ENCODE measurements around the gene TRIM46. TPM values are rescaled to one million over a fixed set of nuclear protein-coding genes. Genes with fewer than 3 reads are reported as not detected.
A peak's percentile ranks its signal among the peaks of the same experiment; 100 is the strongest.

TRIM46 gene
- total and polyA plus RNA-seq, 2 of the 13 experiments (the other 11 are each of a cell fraction or from before 2014, with no cell fraction given), result 0.04 to 0.09 TPM

GRCh38 chr1:155172732-155173477, 744 bp upstream of the TRIM46 start, which contains the start of gene KRTCAP2 (continued):
- TF ChIP-seq KDM4B (CRISPR knock-in tag; IDR thresholded peaks at IDR 0.05), result peak; percentile 49
- TF ChIP-seq ZNF382 (CRISPR knock-in tag; IDR thresholded peaks at IDR 0.05; ENCODE audit: borderline replicate concordance), result no peak
- TF ChIP-seq HNRNPH1 (optimal IDR thresholded peaks at IDR 0.05; ENCODE audit: low read depth, low read length), result no peak
- TF ChIP-seq NFAT5 (CRISPR knock-in tag; IDR thresholded peaks at IDR 0.05), result no peak
- TF ChIP-seq ZNF737 (CRISPR knock-in tag; IDR thresholded peaks at IDR 0.05; ENCODE audit: borderline replicate concordance), result no peak
- TF ChIP-seq, protein P1, sequence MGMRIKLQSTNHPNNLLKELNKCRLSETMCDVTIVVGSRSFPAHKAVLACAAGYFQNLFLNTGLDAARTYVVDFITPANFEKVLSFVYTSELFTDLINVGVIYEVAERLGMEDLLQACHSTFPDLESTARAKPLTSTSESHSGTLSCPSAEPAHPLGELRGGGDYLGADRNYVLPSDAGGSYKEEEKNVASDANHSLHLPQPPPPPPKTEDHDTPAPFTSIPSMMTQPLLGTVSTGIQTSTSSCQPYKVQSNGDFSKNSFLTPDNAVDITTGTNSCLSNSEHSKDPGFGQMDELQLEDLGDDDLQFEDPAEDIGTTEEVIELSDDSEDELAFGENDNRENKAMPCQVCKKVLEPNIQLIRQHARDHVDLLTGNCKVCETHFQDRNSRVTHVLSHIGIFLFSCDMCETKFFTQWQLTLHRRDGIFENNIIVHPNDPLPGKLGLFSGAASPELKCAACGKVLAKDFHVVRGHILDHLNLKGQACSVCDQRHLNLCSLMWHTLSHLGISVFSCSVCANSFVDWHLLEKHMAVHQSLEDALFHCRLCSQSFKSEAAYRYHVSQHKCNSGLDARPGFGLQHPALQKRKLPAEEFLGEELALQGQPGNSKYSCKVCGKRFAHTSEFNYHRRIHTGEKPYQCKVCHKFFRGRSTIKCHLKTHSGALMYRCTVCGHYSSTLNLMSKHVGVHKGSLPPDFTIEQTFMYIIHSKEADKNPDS (CRISPR knock-in tag; IDR thresholded peaks at IDR 0.05), result no peak
- TF ChIP-seq ZNF878 (CRISPR knock-in tag; IDR thresholded peaks at IDR 0.05), result no peak
- peak; percentile 81 for TF ChIP-seq TAF1 (CRISPR knock-in tag; IDR thresholded peaks at IDR 0.05)
- TF ChIP-seq HOXA5 (CRISPR knock-in tag; IDR thresholded peaks at IDR 0.05), result peak; percentile 73; the same call in 1 of the 2 replicates
- TF ChIP-seq ZMAT3 (CRISPR knock-in tag; conservative IDR thresholded peaks at IDR 0.05), result peak; percentile 32; the same call in 1 of the 2 replicates
- no peak for TF ChIP-seq SNRNP70 (IDR thresholded peaks at IDR 0.05; ENCODE audit: low read depth, low read length)
- TF ChIP-seq PRDM10 (CRISPR knock-in tag; IDR thresholded peaks at IDR 0.05; ENCODE audit: low read depth), result peak; percentile 58; the same call in 1 of the 2 replicates
- peak; percentile 74; the same call in 1 of the 2 replicates for TF ChIP-seq CBX5 (CRISPR knock-in tag; IDR thresholded peaks at IDR 0.05; ENCODE audit: borderline replicate concordance)
- no peak for TF ChIP-seq ZNF724P (CRISPR knock-in tag; IDR thresholded peaks at IDR 0.05; ENCODE audit: borderline replicate concordance)
- TF ChIP-seq PRPF4 (IDR thresholded peaks at IDR 0.05; ENCODE audit: low read depth, low read length, poor library complexity, severe bottlenecking), result no peak
